Measurements from ENCODE around the gene AUTS2.

AUTS2 gene

GRCh38 chr7:69600710-69601519 is 2.6 kb downstream of the AUTS2 start:
- DNase-seq: no peak

- DNase-seq: no peak
These were observed 4.2 kb downstream of the AUTS2 start for GRCh38 chr7:69602522-69602921.

- no peak for DNase-seq
These were observed 5.1 kb downstream of the AUTS2 start for GRCh38 chr7:69603351-69603750.

DNA sequence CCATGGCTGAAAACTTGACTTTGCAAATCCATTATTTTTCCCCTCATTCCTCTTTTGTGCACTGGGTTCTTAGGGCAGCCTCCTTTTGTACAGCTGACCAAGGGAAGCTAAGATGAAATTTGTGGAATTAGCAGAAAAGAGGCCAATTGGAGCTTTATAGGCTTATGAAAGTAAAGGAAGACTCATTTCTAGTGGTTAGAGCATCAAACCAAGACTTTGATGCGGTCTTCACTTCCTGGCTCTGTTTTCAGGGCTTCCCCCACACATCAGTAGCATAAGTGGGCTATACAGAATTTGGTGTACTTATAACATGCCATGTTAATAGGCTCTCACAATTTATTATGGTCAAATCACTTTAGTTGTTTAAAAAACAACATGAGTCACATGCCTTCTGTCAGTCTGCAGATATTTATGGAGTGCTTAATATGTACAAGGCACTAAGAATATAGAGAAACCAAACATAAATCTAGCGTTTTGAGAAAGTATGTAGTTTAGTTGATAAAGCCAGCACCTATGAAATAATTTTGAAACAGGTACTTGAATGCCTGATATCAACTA is 5.7 kb downstream of the AUTS2 start:
- DNase-seq: no peak

DNA sequence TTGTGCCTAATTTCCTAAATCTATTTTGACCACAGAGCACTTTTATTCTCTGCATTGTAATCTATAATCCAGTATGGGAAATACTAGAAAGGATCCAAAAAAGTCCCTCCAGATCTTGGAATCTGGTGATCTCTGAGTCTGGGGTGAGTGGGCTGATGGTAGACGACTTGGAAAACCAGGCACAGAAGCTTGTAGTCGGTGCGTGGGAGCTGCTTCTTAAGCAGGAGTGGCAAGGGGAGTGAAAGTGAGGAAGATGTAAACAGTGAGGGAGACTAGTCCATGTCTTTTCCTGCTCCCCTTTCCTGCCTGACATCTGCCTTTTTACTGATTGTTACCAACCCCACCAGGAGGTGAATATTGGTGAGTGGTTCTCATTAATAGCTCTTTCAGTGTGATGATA is 6.8 kb downstream of the AUTS2 start:
- DNase-seq: no peak

- DNase-seq: no peak
These were observed 7.3 kb downstream of the AUTS2 start for GRCh38 chr7:69605546-69605945.

GRCh38 chr7:69608049-69608448 is 9.8 kb downstream of the AUTS2 start:
- DNase-seq: no peak

DNA sequence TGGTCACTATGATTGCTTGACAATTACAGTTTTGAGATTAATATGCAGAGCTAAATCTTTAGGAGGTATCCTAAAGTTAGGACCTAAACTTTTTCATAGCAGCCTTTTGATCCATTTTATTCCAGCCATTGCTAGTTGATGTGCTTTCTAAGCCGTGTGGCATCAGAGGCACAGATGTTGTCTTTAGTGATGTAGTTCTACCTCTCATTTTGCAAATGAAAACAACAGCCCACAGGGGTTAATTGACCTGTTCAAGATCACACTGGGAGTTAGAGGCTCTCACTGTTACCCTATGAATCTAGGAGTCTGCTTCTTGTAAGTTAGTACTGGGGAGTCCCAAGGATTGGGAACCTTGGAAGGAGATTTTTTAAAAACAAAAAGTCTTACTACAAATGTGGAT is 10.6 kb downstream of the AUTS2 start:
- no peak for DNase-seq

DNA sequence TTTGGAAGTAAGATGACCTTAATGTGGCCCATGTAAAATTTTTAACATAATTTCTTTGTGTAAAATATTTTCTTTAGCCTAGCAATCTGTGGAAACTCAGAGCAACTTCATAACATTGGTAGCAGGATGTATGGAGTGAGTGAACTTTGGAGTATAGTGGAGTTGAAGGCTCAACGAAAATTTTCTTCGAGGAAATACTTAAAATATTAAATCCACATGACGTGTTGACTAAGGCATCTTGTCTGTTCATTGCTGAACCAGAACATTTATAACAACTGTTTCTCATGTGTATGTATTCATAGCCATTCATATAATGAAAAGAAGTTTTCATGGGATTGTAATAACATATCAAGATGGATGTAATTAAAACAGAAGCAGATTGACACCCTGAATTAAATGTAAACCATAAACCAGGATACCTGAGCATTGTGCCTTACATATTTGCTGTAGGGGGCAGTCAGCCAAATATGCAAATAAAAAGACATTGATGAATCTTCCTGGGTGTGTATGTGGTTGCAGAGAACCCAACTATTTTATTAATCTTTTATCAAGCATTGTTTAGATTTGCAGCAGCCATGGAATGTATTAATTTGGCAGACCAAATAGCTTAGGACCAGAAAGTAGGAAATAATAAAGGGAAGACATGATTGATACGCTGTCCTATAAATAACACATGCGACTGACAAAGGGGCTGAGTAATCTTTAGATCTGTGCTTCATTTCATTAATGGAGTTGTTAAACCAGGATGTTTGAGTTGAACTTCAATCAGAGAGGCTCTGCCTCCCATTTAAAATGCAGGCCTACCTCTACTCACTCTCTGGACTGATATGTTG is 11.5 kb downstream of the AUTS2 start:
- no peak for DNase-seq

- DNase-seq: no peak
These were observed 12.3 kb downstream of the AUTS2 start for GRCh38 chr7:69610374-69611084.

GRCh38 chr7:69612981-69613380 is 14.7 kb downstream of the AUTS2 start:
- no peak for DNase-seq

DNA sequence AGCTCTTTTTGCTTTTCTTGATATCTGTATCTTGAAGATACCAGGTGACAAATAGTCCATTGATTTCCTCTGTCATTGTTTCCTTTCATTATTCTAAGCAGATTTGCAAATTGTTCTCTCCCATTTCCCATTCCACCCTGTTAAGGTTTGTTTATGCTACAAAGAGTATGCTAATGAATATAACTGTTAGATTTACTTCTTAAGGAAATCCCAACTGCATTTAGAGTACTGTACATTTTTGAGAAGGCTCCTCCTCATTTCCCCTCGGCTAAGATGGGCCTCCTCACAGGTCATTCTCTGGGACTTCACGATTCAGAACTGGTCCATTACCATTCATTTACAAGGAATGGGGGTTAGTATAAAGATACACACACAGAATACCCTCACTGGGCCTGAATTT is 15.6 kb downstream of the AUTS2 start:
- DNase-seq: no peak

- no peak for DNase-seq
These were observed 17.4 kb downstream of the AUTS2 start for GRCh38 chr7:69615685-69616084.

DNA sequence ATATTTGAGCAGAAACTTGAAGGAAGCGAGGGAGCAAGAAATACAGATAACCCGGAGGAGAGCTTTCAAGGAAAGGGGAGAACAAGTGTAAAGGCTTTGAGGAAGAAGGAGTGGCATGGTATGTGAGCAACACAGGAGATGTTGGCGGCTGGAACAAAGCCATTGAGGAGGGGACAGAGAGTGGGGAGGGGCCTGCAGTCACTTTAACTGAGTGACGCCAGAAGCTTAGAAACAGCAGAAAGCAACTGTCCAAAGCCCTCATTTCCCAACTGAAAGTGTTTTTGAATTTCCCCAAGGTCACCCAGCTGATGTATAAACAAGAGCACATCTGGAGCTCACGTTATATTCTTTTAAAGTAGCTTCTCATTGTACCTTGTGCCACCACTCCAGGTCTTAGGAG is 19.1 kb downstream of the AUTS2 start:
- DNase-seq: no peak

DNA sequence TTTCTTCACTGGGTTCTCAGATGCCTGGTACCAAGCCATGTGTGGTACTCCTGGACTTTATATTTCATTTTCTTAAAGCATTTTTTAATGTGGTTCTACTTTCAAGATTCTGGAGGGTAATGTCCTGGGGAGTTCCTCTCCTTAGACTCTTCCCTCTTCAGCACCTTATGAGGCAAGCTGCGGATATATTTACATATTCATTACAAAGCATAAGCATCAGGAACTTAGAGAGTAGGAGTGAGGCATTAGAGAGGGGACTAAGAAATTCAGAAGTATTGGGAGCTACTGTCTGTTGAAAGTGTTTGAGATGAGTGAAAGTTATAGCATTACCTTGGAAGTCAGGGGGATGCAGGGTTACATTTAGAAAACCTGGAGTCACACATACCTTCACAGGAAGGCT is 20.8 kb downstream of the AUTS2 start:
- no peak for DNase-seq

GRCh38 chr7:69619635-69620034 is 21.4 kb downstream of the AUTS2 start:
- DNase-seq: no peak

GRCh38 chr7:69620063-69620462 is 21.8 kb downstream of the AUTS2 start:
- peak; percentile 26 for DNase-seq

- no peak for DNase-seq
These were observed 22.4 kb downstream of the AUTS2 start for GRCh38 chr7:69620650-69621049.

GRCh38 chr7:69622014-69622835 is 23.9 kb downstream of the AUTS2 start:
- DNase-seq: no peak

DNA sequence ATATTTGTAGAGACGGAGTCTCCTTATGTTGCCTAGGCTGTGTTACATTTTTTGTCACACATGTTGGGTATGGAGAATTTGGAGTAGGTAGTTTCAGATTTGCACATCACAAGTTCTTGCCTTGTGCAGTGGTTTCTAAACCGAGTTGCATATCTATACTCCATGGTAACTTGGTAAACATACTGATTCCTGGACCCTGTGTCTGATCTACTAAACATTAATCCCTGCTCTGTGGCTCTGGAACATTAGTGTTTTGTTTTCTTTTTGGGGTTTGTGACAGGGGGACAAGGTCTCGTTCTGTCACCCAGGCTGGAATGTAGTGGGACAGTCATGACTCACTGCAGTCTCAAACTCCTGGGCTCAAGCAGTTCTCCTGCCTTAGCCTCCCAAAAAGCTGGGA is 24.7 kb downstream of the AUTS2 start:
- no peak for DNase-seq

DNA sequence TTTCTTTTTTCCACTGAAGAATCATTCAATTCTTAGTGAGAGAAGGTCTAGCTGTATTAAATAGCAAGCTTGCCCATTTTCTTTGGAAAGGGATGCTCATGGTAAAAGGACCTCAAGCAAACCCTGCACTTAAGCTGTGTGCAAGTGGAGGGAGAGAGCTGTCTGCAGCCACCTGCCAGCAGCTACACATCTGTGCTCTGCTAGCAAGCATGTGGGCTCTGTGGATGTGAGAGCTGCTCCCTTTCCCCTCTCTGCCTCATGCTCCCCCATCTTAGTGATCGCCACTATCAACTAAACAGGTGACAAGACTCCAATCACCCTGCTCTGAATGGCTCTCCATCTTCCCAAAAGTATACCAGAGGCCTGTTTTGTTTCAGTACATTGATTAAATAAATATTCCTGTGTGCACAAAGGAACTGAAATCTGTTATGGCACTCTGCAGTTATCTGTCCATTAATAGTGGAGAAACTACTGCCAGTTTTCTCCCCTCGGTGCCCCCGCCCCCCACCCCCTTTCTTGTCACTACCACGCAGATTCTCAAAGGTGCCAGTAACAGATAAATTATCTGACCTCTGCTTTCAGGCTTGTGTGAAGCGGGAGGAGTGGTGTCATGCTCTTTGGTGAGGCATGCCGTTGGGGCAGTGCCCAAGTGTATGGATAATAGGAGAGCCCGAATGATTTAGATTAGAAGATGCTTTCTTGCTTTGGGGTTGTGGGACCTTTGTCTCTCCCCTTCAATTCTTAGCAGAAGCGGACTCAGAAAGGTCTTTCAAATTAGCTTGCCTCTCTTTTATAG is 26.4 kb downstream of the AUTS2 start:
- DNase-seq: no peak

GRCh38 chr7:69625238-69625637 is 27.0 kb downstream of the AUTS2 start:
- DNase-seq: no peak
